Panc1 (cell line): ENCODE results near the gene SYN1. TPM values are rescaled to one million over a fixed set of nuclear protein-coding genes. Genes with fewer than 3 reads are reported as not detected.

Source experiments
- ATAC-seq: fragments of 200-7000 bp; cut with Tn5 transposase; 2 replicates; pipeline ENCODE4 v1.9.1; 2020; ENCODE audit warnings: mild to moderate bottlenecking, moderate library complexity
- BruUV-seq: library from RNA; stranded (reverse); fragments of 400-500 nt; replicated peaks from 2 replicates; lab custom pipeline; 2021; lab: Mats Ljungman, UMichigan
- CTCF ChIA-PET: fragments of 300-600 bp; sonication (Branson Sonifier 250); formaldehyde crosslinking; loops from one replicate; lab custom pipeline; 2022; ENCODE audit warnings: antibody characterized with exemption; lab: Charles Lee
- POLR2A ChIA-PET: fragments of 300-600 bp; sonication (Branson Sonifier 250); formaldehyde crosslinking; loops from one replicate; lab custom pipeline; 2022; ENCODE audit warnings: antibody characterized with exemption; lab: Charles Lee
- DNase-seq: peaks from one replicate; pipeline ENCODE4 v3.0.0-alpha.2; 2010; ENCODE audit warnings: low read depth, low spot score
- H3K27ac ChIP-seq: 2 replicates; pipeline ENCODE4 v1.5.1; 2011; ENCODE audit warnings: mild to moderate bottlenecking, low read length, inconsistent platforms
- H3K27me3 ChIP-seq: fragments of 200-500 bp; sonication (Bioruptor generic); 2 replicates; pipeline ENCODE4 v1.6.0; 2014; ENCODE audit warnings: low read length, inconsistent platforms; ENCODE audit not compliant: control insufficient read depth, insufficient read depth
- H3K36me3 ChIP-seq: fragments of 200-500 bp; sonication (Bioruptor generic); 2 replicates; pipeline ENCODE4 v1.5.1; 2014; ENCODE audit warnings: inconsistent platforms, mild to moderate bottlenecking, low read length, moderate library complexity; ENCODE audit not compliant: control insufficient read depth, insufficient read depth
- H3K4me1 ChIP-seq: 2 replicates; pipeline ENCODE4 v1.5.1; 2011; ENCODE audit warnings: inconsistent platforms, mild to moderate bottlenecking, low read length, moderate library complexity; ENCODE audit not compliant: control insufficient read depth, insufficient read depth
- H3K4me3 ChIP-seq, 2 experiments: 2 replicates each; pipeline ENCODE4 v1.5.1; 2011 to 2012; ENCODE audit warnings: low read depth in 2 of 2, low read length in 2 of 2, mild to moderate bottlenecking in 2 of 2, inconsistent platforms in 1 of 2, moderate library complexity in 1 of 2
- H3K9me3 ChIP-seq: fragments of 200-500 bp; sonication (Bioruptor generic); 2 replicates; pipeline ENCODE4 v1.5.1; 2014; ENCODE audit warnings: low read depth, mild to moderate bottlenecking, inconsistent platforms, low read length, moderate library complexity; ENCODE audit not compliant: control insufficient read depth, insufficient read depth
- CTCF ChIP-seq: fragments of 450-650 bp; IDR thresholded peaks from 2 replicates; pipeline ENCODE4 v1.5.1; 2017; ENCODE audit warnings: mild to moderate bottlenecking
- POLR2AphosphoS5 ChIP-seq: IDR thresholded peaks from 2 replicates; pipeline ENCODE4 v1.6.1; 2012; ENCODE audit warnings: mild to moderate bottlenecking, low read depth, low read length, moderate library complexity
- REST ChIP-seq, 2 experiments: IDR thresholded peaks; 2 replicates each; pipeline ENCODE4 v1.6.1; 2011 to 2012; ENCODE audit warnings: low read depth in 2 of 2, control low read depth in 1 of 2, low read length in 1 of 2, mild to moderate bottlenecking in 1 of 2, moderate library complexity in 1 of 2; ENCODE audit not compliant: insufficient read depth in 1 of 2
- SIN3A ChIP-seq: IDR thresholded peaks from 2 replicates; pipeline ENCODE4 v1.6.1; 2012; ENCODE audit warnings: low read depth, mild to moderate bottlenecking, low read length, moderate library complexity, borderline replicate concordance; ENCODE audit not compliant: insufficient read depth
- TCF7L2 ChIP-seq: IDR thresholded peaks from 2 replicates; pipeline ENCODE4 v1.6.1; 2011; ENCODE audit warnings: mild to moderate bottlenecking, low read depth, low read length, inconsistent platforms
- in situ Hi-C: cut with HindIII; loops from 2 replicates; pipeline ENCODE4 v1.10.0; 2016; ENCODE audit warnings: low sequenced_read_pairs, low pct_unique_long_range_greater_than_20kb
- intact Hi-C: fragments of 100-400 bp; cut with micrococcal nuclease; formaldehyde crosslinking; loops from one replicate; pipeline ENCODE4 v1.10.0; 2022; ENCODE audit not compliant: unreplicated experiment
- total RNA-seq: library from RNA; stranded (reverse); gene quantifications from one replicate; pipeline ENCODE4 v1.2.1, GENCODE V29; 2021; ENCODE audit not compliant: unreplicated experiment

The SYN1 gene
- total RNA-seq, 1 experiment from 2014 or later: 1.0 TPM

- H3K36me3 ChIP-seq: peaks cover 3% of the 10 kb centered on the region
- BruUV-seq: no TSS peak
- POLR2A ChIA-PET: no interaction called here
- H3K4me3 ChIP-seq: no peak overlapping the region
- H3K9me3 ChIP-seq: no peaks in the 10 kb centered on the region
- in situ Hi-C loops (no loop called here), intact Hi-C loops (no loop called here)
- CTCF ChIA-PET: no interaction called here
- TF ChIP-seq CTCF (no peak), TCF7L2 (no peak)
- DNase-seq (no peak), ATAC-seq (no peak)
- H3K27ac ChIP-seq: no peak overlapping the region
- H3K27me3 ChIP-seq: no peaks in the 10 kb centered on the region
- H3K4me1 ChIP-seq: no peaks in the 10 kb centered on the region; the same call in 1 of the 2 replicates
Observed at GRCh38 chrX:47634871-47635575, 15.4 kb upstream of the SYN1 start.

GRCh38 chrX:47633689-47634590 lies 14.3 kb upstream of the SYN1 start:
- no peak overlapping the region for H3K4me3 ChIP-seq
- no peak overlapping the region for H3K27ac ChIP-seq
- no peak for ATAC-seq
- H3K36me3 ChIP-seq: no peaks in the 10 kb centered on the region
- no peaks in the 10 kb centered on the region for H3K9me3 ChIP-seq
- no peak for TF ChIP-seq TCF7L2
- no peak for TF ChIP-seq SIN3A
- intact Hi-C loops (no loop called here), in situ Hi-C loops (no loop called here)
- H3K4me1 ChIP-seq: no peaks in the 10 kb centered on the region; the same call in 1 of the 2 replicates
- ChIA-PET POLR2A (interaction anchor here (0.6 kb wide), 1 partner anchor 36 kb away, joined by 7 read pairs; no protein-coding TSS in a partner anchor), CTCF (no interaction called here)
- DNase-seq: no peak
- no TSS peak for BruUV-seq
- no peaks in the 10 kb centered on the region for H3K27me3 ChIP-seq

- TF ChIP-seq POLR2AphosphoS5 (no peak), TCF7L2 (no peak), CTCF (no peak), REST (IDR thresholded peaks at IDR 0.05; ENCODE audit: insufficient read depth in 1 of 2, low read depth in 2 of 2, low read length in 1 of 2) (no peak), SIN3A (no peak)
- no peaks in the 10 kb centered on the region; the same call in 1 of the 2 replicates for H3K4me1 ChIP-seq
- DNase-seq (no peak), ATAC-seq (no peak)
- no peaks in the 10 kb centered on the region for H3K9me3 ChIP-seq
- intact Hi-C loops: no loop called here
- no peaks in the 10 kb centered on the region for H3K36me3 ChIP-seq
- no TSS peak for BruUV-seq
- no peak overlapping the region for H3K27ac ChIP-seq
- CTCF ChIA-PET: no interaction called here
- H3K27me3 ChIP-seq: no peaks in the 10 kb centered on the region
- POLR2A ChIA-PET: no interaction called here
- no peak overlapping the region for H3K4me3 ChIP-seq
- in situ Hi-C loops: no loop called here
Observed at GRCh38 chrX:47632666-47633065, 13.0 kb upstream of the SYN1 start.
